WTC11 (cell line): ENCODE data around the gene PRKCSH.
"Not testable (repeated sequence)": the region's sequence is repeated elsewhere in the genome, so short reads cannot be mapped to it uniquely, and the experiment has no call there.

ENCODE experiments used
- CTCF ChIP-seq: fragments of 200-600 bp; IDR thresholded peaks from 2 replicates; pipeline ENCODE4 v1.8.0; 2022; ENCODE audit warnings: antibody characterized with exemption
- TP53 ChIP-seq: sonication (generic); formaldehyde crosslinking; IDR thresholded peaks from 2 replicates; pipeline ENCODE4 v1.8.1; 2023; ENCODE audit warnings: mild to moderate bottlenecking, missing genetic modification reagents

- not testable (repeated sequence) for TF ChIP-seq CTCF; TP53 (CRISPR knock-in tag)
Measured at GRCh38 chr19:11406703-11407236, 28.7 kb upstream of the PRKCSH start.
